ENCODE measurements around the gene GALNT2.

GALNT2 gene

GRCh38 chr1:230236301-230237008 lies 169.4 kb downstream of the GALNT2 start:
- no peak for DNase-seq (ENCODE audit: low spot score)

- no peak for DNase-seq (ENCODE audit: low spot score)
Observed at GRCh38 chr1:230237009-230237370, 170.0 kb downstream of the GALNT2 start.

- DNase-seq (ENCODE audit: low spot score) = no peak
Observed at GRCh38 chr1:230237805-230238204, 170.8 kb downstream of the GALNT2 start.

- no peak for DNase-seq (ENCODE audit: low spot score)
Observed at GRCh38 chr1:230240446-230241086, 173.5 kb downstream of the GALNT2 start.

- DNase-seq (ENCODE audit: low spot score) = no peak
Observed at GRCh38 chr1:230242326-230242725, 175.3 kb downstream of the GALNT2 start.

GRCh38 chr1:230243146-230243545 lies 176.1 kb downstream of the GALNT2 start:
- no peak for DNase-seq (ENCODE audit: low spot score)

GRCh38 chr1:230243583-230244353 lies 176.7 kb downstream of the GALNT2 start:
- no peak for DNase-seq (ENCODE audit: low spot score)

- no peak for DNase-seq (ENCODE audit: low spot score)
Observed at GRCh38 chr1:230246551-230246950, 179.5 kb downstream of the GALNT2 start.

- no peak for DNase-seq (ENCODE audit: low spot score)
Observed at GRCh38 chr1:230248016-230248888, 181.2 kb downstream of the GALNT2 start.

- no peak for DNase-seq (ENCODE audit: low spot score)
Observed at GRCh38 chr1:230248889-230249270, 181.8 kb downstream of the GALNT2 start.

- no peak for DNase-seq (ENCODE audit: low spot score)
Observed at GRCh38 chr1:230249695-230250480, 182.8 kb downstream of the GALNT2 start.

- DNase-seq (ENCODE audit: low spot score) = no peak
Observed at GRCh38 chr1:230250666-230251065, 183.6 kb downstream of the GALNT2 start.

- DNase-seq (ENCODE audit: low spot score) = no peak
Observed at GRCh38 chr1:230251644-230252191, 184.7 kb downstream of the GALNT2 start.

GRCh38 chr1:230253150-230253549 lies 186.1 kb downstream of the GALNT2 start:
- no peak for DNase-seq (ENCODE audit: low spot score)

- no peak for DNase-seq (ENCODE audit: low spot score)
Observed at GRCh38 chr1:230254265-230254664, 187.2 kb downstream of the GALNT2 start.

- DNase-seq (ENCODE audit: low spot score) = no peak
Observed at GRCh38 chr1:230255116-230255515, 188.1 kb downstream of the GALNT2 start.

- DNase-seq (ENCODE audit: low spot score) = no peak
Observed at GRCh38 chr1:230255991-230256390, 189.0 kb downstream of the GALNT2 start.

GRCh38 chr1:230256896-230257295 lies 189.9 kb downstream of the GALNT2 start:
- DNase-seq (ENCODE audit: low spot score) = no peak

- no peak for DNase-seq (ENCODE audit: low spot score)
Observed at GRCh38 chr1:230259621-230260020, 192.6 kb downstream of the GALNT2 start.

- DNase-seq (ENCODE audit: low spot score) = no peak
Observed at GRCh38 chr1:230260831-230261230, 193.8 kb downstream of the GALNT2 start.
